HCT116 (cell line): ENCODE data around the gene NDST3. TPM values are rescaled to one million over a fixed set of nuclear protein-coding genes. Genes with fewer than 3 reads are reported as not detected.

ENCODE experiments used
- ATAC-seq: fragments of 200-7000 bp; cut with Tn5 transposase; 2 replicates; pipeline ENCODE4 v1.9.1; 2020; ENCODE audit warnings: mild to moderate bottlenecking, moderate library complexity
- BruUV-seq: library from RNA; stranded (reverse); fragments of 400-500 nt; replicated peaks from 2 replicates; lab custom pipeline; 2021; lab: Mats Ljungman, UMichigan
- CTCF ChIA-PET: fragments of 300-600 bp; sonication (Branson Sonifier 250); formaldehyde crosslinking; loops from one replicate; lab custom pipeline; 2021; ENCODE audit warnings: antibody characterized with exemption; lab: Charles Lee
- POLR2A ChIA-PET: fragments of 300-600, 350-600 bp; sonication (Branson Sonifier 250); formaldehyde crosslinking; loops from one replicate; lab custom pipeline; 2021; ENCODE audit warnings: antibody characterized with exemption; lab: Charles Lee
- RAD21 ChIA-PET, 2 experiments: fragments of 300-600 bp; sonication (Branson Sonifier 250); formaldehyde crosslinking; loops; one replicate each; lab custom pipeline; 2023; ENCODE audit warnings: low total read pairs in 2 of 2; ENCODE audit not compliant: uncharacterized antibody in 2 of 2, unreplicated experiment in 2 of 2, low non-redundant PET in 1 of 2; lab: Charles Lee
- DNase-seq: peaks from one replicate; pipeline ENCODE4 v3.0.0-alpha.2; 2010; ENCODE audit warnings: low read depth, low spot score
- H2AFZ ChIP-seq: fragments of 200-600 bp; shearing (Covaris generic), sonication (generic); 2 replicates; pipeline ENCODE4 v1.6.1; 2017; ENCODE audit warnings: low read depth, mixed run types, mixed read lengths, antibody characterized with exemption, low read length; ENCODE audit not compliant: poor library complexity, severe bottlenecking
- H3K27ac ChIP-seq: 2 replicates; pipeline ENCODE4 v1.5.1; 2012; ENCODE audit warnings: low read depth, low read length
- H3K27me3 ChIP-seq: fragments of 200-600 bp; sonication (generic); 2 replicates; pipeline ENCODE4 v1.6.1; 2016; ENCODE audit warnings: mixed run types, low read length, mixed read lengths; ENCODE audit not compliant: insufficient read depth
- H3K36me3 ChIP-seq, 2 experiments: fragments of 200-500 bp in 1 of 2; fragments of 200-600 bp in 1 of 2; sonication (Bioruptor generic) in 1 of 2; sonication (generic) in 1 of 2; 2 replicates each; pipeline versions ENCODE4 v1.5.1 to v1.6.1; 2014 to 2016; ENCODE audit warnings: low read length in 2 of 2, inconsistent platforms in 1 of 2, mixed read lengths in 1 of 2, mixed run types in 1 of 2; ENCODE audit not compliant: insufficient read depth in 2 of 2, control insufficient read depth in 1 of 2
- H3K4me1 ChIP-seq, 2 experiments: fragments of 200-600 bp in 1 of 2; sonication (generic) in 1 of 2; 2 replicates each; pipeline versions ENCODE4 v1.5.1 to v1.6.1; 2012 to 2017; ENCODE audit warnings: low read length in 2 of 2, inconsistent platforms in 1 of 2, mild to moderate bottlenecking in 1 of 2, mixed read lengths in 1 of 2, mixed run types in 1 of 2, moderate library complexity in 1 of 2; ENCODE audit not compliant: insufficient read depth in 2 of 2, control insufficient read depth in 1 of 2
- H3K4me2 ChIP-seq: fragments of 200-600 bp; sonication (generic); 2 replicates; pipeline ENCODE4 v1.6.1; 2017; ENCODE audit warnings: mixed run types, low read length, mixed read lengths
- H3K4me3 ChIP-seq, 2 experiments: fragments of 200-600 bp in 1 of 2; sonication (generic) in 1 of 2; replicated peaks in 1 of 2; 2 replicates each; pipeline ENCODE4 v1.5.1; 2011 to 2016; ENCODE audit warnings: low read length in 2 of 2, control low read depth in 1 of 2, low read depth in 1 of 2, mild to moderate bottlenecking in 1 of 2, mixed read lengths in 1 of 2, mixed run types in 1 of 2
- H3K79me2 ChIP-seq: fragments of 200-600 bp; sonication (generic); 2 replicates; pipeline ENCODE4 v1.6.1; 2017; ENCODE audit warnings: mild to moderate bottlenecking, mixed run types, low read length, moderate library complexity, mixed read lengths; ENCODE audit not compliant: insufficient read depth
- H3K9ac ChIP-seq: fragments of 200-600 bp; sonication (generic); 2 replicates; pipeline ENCODE4 v1.6.1; 2016; ENCODE audit warnings: low read length, mixed read lengths
- H3K9me2 ChIP-seq: fragments of 200-600 bp; sonication (generic), shearing (Covaris generic); 2 replicates; pipeline ENCODE4 v1.6.1; 2017; ENCODE audit warnings: mixed run types, mild to moderate bottlenecking, moderate library complexity; ENCODE audit not compliant: insufficient read depth
- H3K9me3 ChIP-seq, 2 experiments: fragments of 200-500 bp in 1 of 2; fragments of 200-600 bp in 1 of 2; sonication (Bioruptor generic) in 1 of 2; sonication (generic) in 1 of 2; 2 replicates each; pipeline ENCODE4 v1.6.1; 2014 to 2017; ENCODE audit warnings: low read length in 2 of 2, mixed read lengths in 2 of 2, inconsistent platforms in 1 of 2, low read depth in 1 of 2, mild to moderate bottlenecking in 1 of 2, mixed run types in 1 of 2, moderate library complexity in 1 of 2; ENCODE audit not compliant: control insufficient read depth in 1 of 2, insufficient read depth in 1 of 2
- H4K20me1 ChIP-seq: fragments of 200-600 bp; sonication (generic), shearing (Covaris generic); 2 replicates; pipeline ENCODE4 v1.6.1; 2017; ENCODE audit warnings: mixed run types, mild to moderate bottlenecking, moderate library complexity; ENCODE audit not compliant: insufficient read depth
- CEBPB ChIP-seq: IDR thresholded peaks from 2 replicates; pipeline ENCODE4 v1.6.1; 2012; ENCODE audit warnings: low read depth
- EGR1 ChIP-seq: IDR thresholded peaks from 2 replicates; pipeline ENCODE4 v1.6.1; 2012; ENCODE audit warnings: low read depth
- ELF1 ChIP-seq: IDR thresholded peaks from 2 replicates; pipeline ENCODE4 v1.6.1; 2012; ENCODE audit warnings: low read depth, borderline replicate concordance
- EZH2 ChIP-seq: fragments of 200-600 bp; sonication (generic); IDR thresholded peaks from 2 replicates; pipeline ENCODE4 v1.6.1; 2017; ENCODE audit warnings: antibody characterized with exemption, mixed run types
- FOSL1 ChIP-seq: IDR thresholded peaks from 2 replicates; pipeline ENCODE4 v1.6.1; 2012; ENCODE audit warnings: low read depth
- POLR2A ChIP-seq: IDR thresholded peaks from 2 replicates; pipeline ENCODE4 v1.7.0; 2011; ENCODE audit warnings: borderline replicate concordance; ENCODE audit not compliant: insufficient read depth, insufficient read length; ENCODE audit errors: extremely low read depth
- POLR2AphosphoS5 ChIP-seq: IDR thresholded peaks from 2 replicates; pipeline ENCODE4 v1.6.1; 2011; ENCODE audit warnings: mild to moderate bottlenecking, low read depth, low read length, moderate library complexity
- RAD21 ChIP-seq: IDR thresholded peaks from 2 replicates; pipeline ENCODE4 v1.6.1; 2012; ENCODE audit warnings: low read depth, mild to moderate bottlenecking
- SIN3A ChIP-seq: IDR thresholded peaks from 2 replicates; pipeline ENCODE4 v1.6.1; 2012; ENCODE audit warnings: low read depth
- SRF ChIP-seq: IDR thresholded peaks from 2 replicates; pipeline ENCODE4 v1.6.1; 2012; ENCODE audit warnings: low read depth
- ZFX ChIP-seq: fragments of 450-650 bp; IDR thresholded peaks from 2 replicates; pipeline ENCODE4 v1.6.1; 2017
- intact Hi-C: fragments of 100-400 bp; cut with micrococcal nuclease; formaldehyde crosslinking; loops from 2 replicates; pipeline ENCODE4 v1.10.0; 2022
- total RNA-seq: library from RNA; stranded (reverse); gene quantifications from one replicate; pipeline ENCODE4 v1.2.1, GENCODE V29; 2021; ENCODE audit not compliant: unreplicated experiment
- TF ChIP-seq, protein P1 (sequence below), 3 experiments: fragments of 200-600 bp in 1 of 3; sonication (generic) in 1 of 3; IDR thresholded peaks in 2 of 3; conservative IDR thresholded peaks in 1 of 3; 2 replicates each; pipeline ENCODE4 v1.5.1; 2012 to 2017; ENCODE audit warnings: low read depth in 2 of 3, low read length in 2 of 3, antibody characterized with exemption in 1 of 3, borderline replicate concordance in 1 of 3, control low read depth in 1 of 3, mild to moderate bottlenecking in 1 of 3, mixed read lengths in 1 of 3, mixed run types in 1 of 3, moderate library complexity in 1 of 3; ENCODE audit not compliant: insufficient read depth in 1 of 3
- TF ChIP-seq, protein P2 (sequence below): IDR thresholded peaks from 2 replicates; pipeline ENCODE4 v1.6.1; 2011; ENCODE audit warnings: mild to moderate bottlenecking, low read length, moderate library complexity; ENCODE audit not compliant: insufficient replicate concordance; ENCODE audit errors: extremely low read depth
- TF ChIP-seq, protein P3 (sequence below): IDR thresholded peaks from 2 replicates; pipeline ENCODE4 v1.6.1; 2012
- TF ChIP-seq, protein P4 (sequence below): IDR thresholded peaks from 2 replicates; pipeline ENCODE4 v1.6.1; 2012

The NDST3 gene
- total RNA-seq, 1 experiment from 2014 or later: not detected

DNA sequence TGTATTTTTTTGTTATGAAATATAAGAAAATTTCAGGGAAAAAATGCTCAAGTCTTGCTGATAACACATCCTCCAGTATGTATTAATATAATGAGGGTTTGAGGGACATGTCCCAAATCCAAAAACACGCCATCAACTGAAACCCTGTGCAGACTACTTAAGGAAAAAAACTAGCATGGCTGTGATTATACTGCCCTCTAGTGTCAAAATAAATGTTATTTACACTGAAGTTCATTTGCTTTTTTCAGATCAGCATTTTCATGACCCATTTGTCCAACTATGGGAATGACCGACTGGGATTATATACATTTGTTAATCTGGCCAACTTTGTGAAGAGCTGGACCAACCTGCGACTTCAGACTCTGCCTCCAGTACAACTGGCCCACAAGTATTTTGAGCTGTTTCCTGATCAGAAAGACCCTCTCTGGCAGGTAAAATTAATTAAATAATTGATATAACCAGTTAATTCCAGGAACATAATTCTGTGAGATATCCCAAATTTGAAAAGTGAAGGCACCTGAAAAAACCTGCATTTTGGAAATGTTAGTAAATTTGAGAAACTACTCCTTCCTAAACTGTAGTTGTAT, 190.1 kb downstream of the NDST3 start:
- TF ChIP-seq POLR2A (no peak), RAD21 (peak; percentile 83)
- TF ChIP-seq, protein P1, sequence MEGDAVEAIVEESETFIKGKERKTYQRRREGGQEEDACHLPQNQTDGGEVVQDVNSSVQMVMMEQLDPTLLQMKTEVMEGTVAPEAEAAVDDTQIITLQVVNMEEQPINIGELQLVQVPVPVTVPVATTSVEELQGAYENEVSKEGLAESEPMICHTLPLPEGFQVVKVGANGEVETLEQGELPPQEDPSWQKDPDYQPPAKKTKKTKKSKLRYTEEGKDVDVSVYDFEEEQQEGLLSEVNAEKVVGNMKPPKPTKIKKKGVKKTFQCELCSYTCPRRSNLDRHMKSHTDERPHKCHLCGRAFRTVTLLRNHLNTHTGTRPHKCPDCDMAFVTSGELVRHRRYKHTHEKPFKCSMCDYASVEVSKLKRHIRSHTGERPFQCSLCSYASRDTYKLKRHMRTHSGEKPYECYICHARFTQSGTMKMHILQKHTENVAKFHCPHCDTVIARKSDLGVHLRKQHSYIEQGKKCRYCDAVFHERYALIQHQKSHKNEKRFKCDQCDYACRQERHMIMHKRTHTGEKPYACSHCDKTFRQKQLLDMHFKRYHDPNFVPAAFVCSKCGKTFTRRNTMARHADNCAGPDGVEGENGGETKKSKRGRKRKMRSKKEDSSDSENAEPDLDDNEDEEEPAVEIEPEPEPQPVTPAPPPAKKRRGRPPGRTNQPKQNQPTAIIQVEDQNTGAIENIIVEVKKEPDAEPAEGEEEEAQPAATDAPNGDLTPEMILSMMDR (IDR thresholded peaks at IDR 0.05 in 2 of 3, conservative IDR thresholded peaks at IDR 0.05 in 1 of 3; ENCODE audit: borderline replicate concordance in 1 of 3, insufficient read depth in 1 of 3, low read depth in 2 of 3, low read length in 2 of 3): peak; percentile 31 to 78 (median 65); a peak in 5 of 6 replicates
- Histone ChIP-seq H3K27ac (no peak overlapping the region), H3K27me3 (no peaks in the 10 kb centered on the region), H2AFZ (peak overlapping the region; percentile 13), H4K20me1 (no peaks in the 10 kb centered on the region), H3K4me1 (no peaks in the 10 kb centered on the region), H3K9ac (no peak overlapping the region), H3K9me3 (no peaks in the 10 kb centered on the region), H3K4me3 (no peak overlapping the region), H3K36me3 (no peaks in the 10 kb centered on the region), H3K4me2 (no peak overlapping the region), H3K9me2 (no peaks in the 10 kb centered on the region), H3K79me2 (no peaks in the 10 kb centered on the region)
- intact Hi-C loops: loop anchor here (1.0 to 10.0 kb wide), 5 partner anchors 147 to 1370 kb away; partner anchors contain the start of gene NDST3
- ChIA-PET POLR2A (no interaction called here), RAD21 (no interaction called here), CTCF (interaction anchor here (0.7 to 1.4 kb wide), 4 partner anchors 11 to 1090 kb away, joined by 3 to 4 read pairs (median 4); no protein-coding TSS in a partner anchor)
- peak; percentile 80 for ATAC-seq
- BruUV-seq: no TSS peak
- DNase-seq: peak; percentile 67

DNA sequence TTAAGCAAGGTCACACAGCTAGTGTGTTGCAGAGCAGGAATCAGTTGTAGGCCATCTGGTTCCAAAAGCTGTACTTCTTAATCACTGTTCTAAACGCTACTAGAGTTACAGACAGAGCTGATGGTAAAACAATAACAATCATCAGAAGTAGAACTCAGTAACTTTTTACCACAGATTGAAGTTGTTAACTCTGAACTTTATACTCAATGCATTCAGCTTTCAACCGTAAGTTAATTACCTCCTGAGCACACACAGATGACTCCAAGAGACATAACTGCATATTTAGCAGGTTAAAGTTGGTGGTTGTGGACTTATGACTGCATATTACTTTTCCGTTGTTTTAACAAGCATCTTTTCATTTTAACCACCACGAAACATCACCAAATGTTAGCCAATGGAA, 191.2 kb downstream of the NDST3 start:
- ChIA-PET POLR2A (no interaction called here), RAD21 (no interaction called here), CTCF (interaction anchor here (1.4 kb wide), 1 partner anchor 149 kb away, joined by 4 read pairs; no protein-coding TSS in a partner anchor)
- Histone ChIP-seq H3K9ac (no peak overlapping the region), H3K4me2 (no peak overlapping the region), H3K79me2 (no peaks in the 10 kb centered on the region), H2AFZ (no peak overlapping the region), H3K9me3 (no peaks in the 10 kb centered on the region), H3K27ac (no peak overlapping the region), H4K20me1 (no peaks in the 10 kb centered on the region), H3K9me2 (no peaks in the 10 kb centered on the region), H3K4me3 (no peak overlapping the region), H3K27me3 (no peaks in the 10 kb centered on the region), H3K4me1 (no peaks in the 10 kb centered on the region), H3K36me3 (no peaks in the 10 kb centered on the region)
- DNase-seq (no peak), ATAC-seq (no peak)
- no TSS peak for BruUV-seq
- intact Hi-C loops: loop anchor here (2.0 to 10.0 kb wide), 4 partner anchors 191 to 1371 kb away; partner anchors contain the start of gene NDST3
- TF ChIP-seq FOSL1: no peak
- TF ChIP-seq SIN3A: no peak
- no peak for TF ChIP-seq CEBPB
- no peak for TF ChIP-seq EZH2
- TF ChIP-seq, protein P2, sequence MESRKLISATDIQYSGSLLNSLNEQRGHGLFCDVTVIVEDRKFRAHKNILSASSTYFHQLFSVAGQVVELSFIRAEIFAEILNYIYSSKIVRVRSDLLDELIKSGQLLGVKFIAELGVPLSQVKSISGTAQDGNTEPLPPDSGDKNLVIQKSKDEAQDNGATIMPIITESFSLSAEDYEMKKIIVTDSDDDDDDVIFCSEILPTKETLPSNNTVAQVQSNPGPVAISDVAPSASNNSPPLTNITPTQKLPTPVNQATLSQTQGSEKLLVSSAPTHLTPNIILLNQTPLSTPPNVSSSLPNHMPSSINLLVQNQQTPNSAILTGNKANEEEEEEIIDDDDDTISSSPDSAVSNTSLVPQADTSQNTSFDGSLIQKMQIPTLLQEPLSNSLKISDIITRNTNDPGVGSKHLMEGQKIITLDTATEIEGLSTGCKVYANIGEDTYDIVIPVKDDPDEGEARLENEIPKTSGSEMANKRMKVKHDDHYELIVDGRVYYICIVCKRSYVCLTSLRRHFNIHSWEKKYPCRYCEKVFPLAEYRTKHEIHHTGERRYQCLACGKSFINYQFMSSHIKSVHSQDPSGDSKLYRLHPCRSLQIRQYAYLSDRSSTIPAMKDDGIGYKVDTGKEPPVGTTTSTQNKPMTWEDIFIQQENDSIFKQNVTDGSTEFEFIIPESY: no peak
- TF ChIP-seq RAD21: no peak
- no peak for TF ChIP-seq EGR1
- TF ChIP-seq, protein P3, sequence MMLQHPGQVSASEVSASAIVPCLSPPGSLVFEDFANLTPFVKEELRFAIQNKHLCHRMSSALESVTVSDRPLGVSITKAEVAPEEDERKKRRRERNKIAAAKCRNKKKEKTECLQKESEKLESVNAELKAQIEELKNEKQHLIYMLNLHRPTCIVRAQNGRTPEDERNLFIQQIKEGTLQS: no peak
- TF ChIP-seq POLR2A: no peak
- no peak for TF ChIP-seq SRF
- TF ChIP-seq ZFX: no peak
- no peak for TF ChIP-seq ELF1
- TF ChIP-seq, protein P4, sequence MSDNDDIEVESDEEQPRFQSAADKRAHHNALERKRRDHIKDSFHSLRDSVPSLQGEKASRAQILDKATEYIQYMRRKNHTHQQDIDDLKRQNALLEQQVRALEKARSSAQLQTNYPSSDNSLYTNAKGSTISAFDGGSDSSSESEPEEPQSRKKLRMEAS: no peak
- TF ChIP-seq POLR2AphosphoS5: no peak
